Endothelial cell of umbilical vein (primary cell): ENCODE data around the gene SPRED1. TPM values are rescaled to one million over a fixed set of nuclear protein-coding genes. Genes with fewer than 3 reads are reported as not detected.

Experiments
- BruUV-seq: library from RNA; stranded (reverse); fragments of 400-500 nt; replicated peaks from 2 replicates; lab custom pipeline; 2021; lab: Mats Ljungman, UMichigan
- CTCF ChIA-PET: fragments of 300-600, 350-600 bp; sonication (Branson Sonifier 250); formaldehyde crosslinking; loops from one replicate; lab custom pipeline; 2021; ENCODE audit warnings: antibody characterized with exemption, inconsistent platforms; lab: Charles Lee
- POLR2A ChIA-PET: fragments of 300-600, 350-600 bp; sonication (Branson Sonifier 250); formaldehyde crosslinking; loops from one replicate; lab custom pipeline; 2021; ENCODE audit warnings: antibody characterized with exemption, inconsistent platforms; lab: Charles Lee
- DNase-seq: peaks from one replicate; pipeline ENCODE4 v3.0.0-alpha.2; 2011; ENCODE audit warnings: low read depth, low spot score
- FAIRE-seq: peaks from 2 replicates; lab custom pipeline; 2011; peaks lifted over from hg19 to GRCh38; lab: Jason Lieb, UNC
- H2AFZ ChIP-seq: 2 replicates; pipeline ENCODE4 v1.6.0; 2012; ENCODE audit warnings: low read depth, low read length, control low read depth, inconsistent platforms
- H3K27ac ChIP-seq: 2 replicates; pipeline ENCODE4 v1.5.1; 2011; ENCODE audit warnings: low read depth, mild to moderate bottlenecking, control low read depth, low read length, moderate library complexity; ENCODE audit not compliant: insufficient read depth
- H3K27me3 ChIP-seq, 2 experiments: 2 replicates each; pipeline versions ENCODE4 v1.6.0 to v1.6.1; 2011; ENCODE audit warnings: low read length in 2 of 2, mixed read lengths in 1 of 2; ENCODE audit not compliant: control insufficient read depth in 2 of 2, insufficient read depth in 2 of 2
- H3K36me3 ChIP-seq, 2 experiments: 2 replicates in 1 of 2; 3 replicates in 1 of 2; pipeline ENCODE4 v1.5.1; 2011; ENCODE audit warnings: low read length in 2 of 2, mild to moderate bottlenecking in 1 of 2, moderate library complexity in 1 of 2; ENCODE audit not compliant: control insufficient read depth in 2 of 2, insufficient read depth in 2 of 2; ENCODE audit errors: extremely low read depth in 1 of 2
- H3K4me1 ChIP-seq: 3 replicates; pipeline ENCODE4 v1.5.1; 2011; ENCODE audit warnings: mild to moderate bottlenecking, low read length; ENCODE audit not compliant: control insufficient read depth, insufficient read depth; ENCODE audit errors: extremely low read depth
- H3K4me2 ChIP-seq: 2 replicates; pipeline ENCODE4 v1.6.1; 2011; ENCODE audit warnings: low read length, control low read depth, mixed read lengths; ENCODE audit not compliant: insufficient read depth
- H3K4me3 ChIP-seq, 3 experiments: fragments of 200-600 bp in 1 of 3; sonication (generic), shearing (Covaris generic) in 1 of 3; replicated peaks in 1 of 3; 2 replicates each; pipeline ENCODE4 v1.5.1; 2011 to 2016; ENCODE audit warnings: control low read depth in 3 of 3, low read length in 3 of 3, mild to moderate bottlenecking in 2 of 3, inconsistent platforms in 1 of 3, low read depth in 1 of 3, moderate library complexity in 1 of 3; ENCODE audit not compliant: insufficient read depth in 1 of 3
- H3K79me2 ChIP-seq: 2 replicates; pipeline ENCODE4 v1.6.0; 2012; ENCODE audit warnings: low read length, inconsistent platforms; ENCODE audit not compliant: control insufficient read depth, insufficient read depth
- H3K9ac ChIP-seq: replicated peaks from 2 replicates; pipeline ENCODE3; 2011; ENCODE audit warnings: low read length, control low read depth; ENCODE audit not compliant: insufficient read depth; ENCODE audit errors: extremely low read depth
- H3K9me1 ChIP-seq: replicated peaks from 3 replicates; pipeline ENCODE4 v1.6.0; 2011; ENCODE audit warnings: mild to moderate bottlenecking, low read length; ENCODE audit not compliant: control insufficient read depth, insufficient read depth; ENCODE audit errors: extremely low read depth
- H3K9me3 ChIP-seq: replicated peaks from 2 replicates; pipeline ENCODE4 v1.5.1; 2012; ENCODE audit warnings: low read length, inconsistent platforms; ENCODE audit not compliant: control insufficient read depth, insufficient read depth
- H4K20me1 ChIP-seq: replicated peaks from 2 replicates; pipeline ENCODE3; 2011; ENCODE audit warnings: mild to moderate bottlenecking, low read length; ENCODE audit not compliant: control insufficient read depth, insufficient read depth; ENCODE audit errors: extremely low read depth
- CTCF ChIP-seq, 2 donors: IDR thresholded peaks; 1 replicate in 1 of 2; 2 replicates in 1 of 2; pipeline ENCODE4 v1.5.1; 2011; ENCODE audit warnings: low read length in 2 of 2, mild to moderate bottlenecking in 2 of 2, moderate library complexity in 2 of 2, control low read depth in 1 of 2, inconsistent platforms in 1 of 2, low read depth in 1 of 2; ENCODE audit not compliant: insufficient read depth in 1 of 2; ENCODE audit errors: extremely low read depth in 1 of 2
- EZH2 ChIP-seq: IDR thresholded peaks from 2 replicates; pipeline ENCODE4 v1.6.1; 2012; ENCODE audit warnings: borderline replicate concordance, low read depth, mild to moderate bottlenecking, moderate library complexity, low read length, inconsistent platforms; ENCODE audit not compliant: severe bottlenecking
- FOS ChIP-seq: IDR thresholded peaks from 2 replicates; pipeline ENCODE4 v1.6.1; 2011; ENCODE audit warnings: mild to moderate bottlenecking, low read length, moderate library complexity, borderline replicate concordance; ENCODE audit not compliant: insufficient read depth
- GATA2 ChIP-seq: IDR thresholded peaks from 2 replicates; pipeline ENCODE4 v1.7.0; 2011; ENCODE audit warnings: low read depth, mild to moderate bottlenecking, moderate library complexity, mixed read lengths, low read length; ENCODE audit not compliant: insufficient read length, insufficient read depth
- JUN ChIP-seq: IDR thresholded peaks from 2 replicates; pipeline ENCODE4 v1.6.1; 2011; ENCODE audit warnings: borderline replicate concordance, low read depth; ENCODE audit not compliant: insufficient read length, insufficient read depth
- MAX ChIP-seq: IDR thresholded peaks from 2 replicates; pipeline ENCODE4 v1.6.1; 2011; ENCODE audit not compliant: insufficient read depth, insufficient read length
- MYC ChIP-seq: IDR thresholded peaks from one replicate; pipeline ENCODE4 v1.6.1; 2011; ENCODE audit warnings: mild to moderate bottlenecking, low read depth, low read length
- POLR2A ChIP-seq: IDR thresholded peaks from 2 replicates; pipeline ENCODE4 v1.6.1; 2012; ENCODE audit warnings: low read depth, mild to moderate bottlenecking, control low read depth, low read length
- POLR2AphosphoS5 ChIP-seq: IDR thresholded peaks from 2 replicates; pipeline ENCODE4 v1.6.1; 2012; ENCODE audit warnings: low read depth, mild to moderate bottlenecking, control low read depth, low read length, moderate library complexity; ENCODE audit not compliant: insufficient read depth
- dilution Hi-C: fragments of 300-500 bp; cut with MboI; formaldehyde crosslinking; loops from one replicate; pipeline ENCODE4 v1.15.0; 2019; ENCODE audit warnings: low sequenced_read_pairs; ENCODE audit not compliant: extremely low pct_ligation_motif_present
- intact Hi-C: fragments of 100-400 bp; cut with micrococcal nuclease; formaldehyde crosslinking; loops from one replicate; pipeline ENCODE4 v1.10.0; 2022
- polyA plus RNA-seq, 4 experiments: library from polyadenylated mRNA; depleted of rRNA in 3 of 4; stranded (reverse) in 3 of 4; unstranded in 1 of 4; fragments of >200 nt; gene quantifications; 2 replicates each; pipeline versions ENCODE4 v1.2.1 to v1.2.3, GENCODE V29; 2011 to 2012; ENCODE audit warnings: missing spikeins in 1 of 4
- total RNA-seq: library from RNA; stranded (reverse); gene quantifications from 2 replicates; pipeline ENCODE4 v1.2.3, GENCODE V29; 2021

Gene SPRED1
- total and polyA plus RNA-seq, 2 donors (not counting 3 experiments of a cell fraction or from before 2014, with no cell fraction given): 1.3 to 10.7 TPM

GRCh38 chr15:38263251-38263650 lies 10.6 kb downstream of the SPRED1 start:
- Histone ChIP-seq H3K36me3 (no peaks in the 10 kb centered on the region), H3K9ac (no peak overlapping the region), H3K9me3 (no peaks in the 10 kb centered on the region), H3K27me3 (no peaks in the 10 kb centered on the region), H3K4me1 (no peaks in the 10 kb centered on the region), H2AFZ (no peak overlapping the region), H3K9me1 (no peaks in the 10 kb centered on the region), H3K4me2 (no peak overlapping the region), H3K4me3 (no peak overlapping the region), H4K20me1 (peaks cover 8% of the 10 kb centered on the region), H3K79me2 (peaks cover 97% of the 10 kb centered on the region), H3K27ac (no peak overlapping the region)
- FAIRE-seq (no peak), DNase-seq (no peak)
- BruUV-seq: no TSS peak
- intact Hi-C loops (no loop called here), dilution Hi-C loops (no loop called here)
- TF ChIP-seq EZH2: no peak
- TF ChIP-seq MAX: no peak
- no peak for TF ChIP-seq CTCF (IDR thresholded peaks at IDR 0.05; ENCODE audit: extremely low read depth in 1 of 2, insufficient read depth in 1 of 2, low read depth in 1 of 2, low read length in 2 of 2)
- TF ChIP-seq POLR2A: no peak
- TF ChIP-seq FOS: no peak
- CTCF ChIA-PET: no interaction called here
- POLR2A ChIA-PET: no interaction called here

GRCh38 chr15:38263996-38264395 lies 11.4 kb downstream of the SPRED1 start:
- dilution Hi-C loops: no loop called here
- H2AFZ ChIP-seq: no peak overlapping the region
- no peaks in the 10 kb centered on the region for H3K4me1 ChIP-seq
- H3K9ac ChIP-seq: no peak overlapping the region
- H3K9me1 ChIP-seq: no peaks in the 10 kb centered on the region
- H3K27ac ChIP-seq: no peak overlapping the region
- no peak for TF ChIP-seq GATA2
- no peak for TF ChIP-seq FOS
- TF ChIP-seq MYC: no peak
- TF ChIP-seq JUN: no peak
- no peak for TF ChIP-seq POLR2AphosphoS5
- intact Hi-C loops: no loop called here
- FAIRE-seq (no peak), DNase-seq (no peak)
- H3K4me3 ChIP-seq: no peak overlapping the region
- no peaks in the 10 kb centered on the region for H3K27me3 ChIP-seq
- no peaks in the 10 kb centered on the region for H3K36me3 ChIP-seq
- peaks cover 97% of the 10 kb centered on the region for H3K79me2 ChIP-seq
- peaks cover 5% of the 10 kb centered on the region for H4K20me1 ChIP-seq
- ChIA-PET POLR2A (interaction anchor here (1.0 kb wide), 1 partner anchor 36 kb away, joined by 3 read pairs; no protein-coding TSS in a partner anchor), CTCF (interaction anchor here (1.0 kb wide), 1 partner anchor 11 kb away, joined by 3 read pairs; the partner anchor contains the start of gene SPRED1)
- no TSS peak for BruUV-seq
- H3K9me3 ChIP-seq: no peaks in the 10 kb centered on the region
- no peak overlapping the region for H3K4me2 ChIP-seq
